NCI-H146 treated with DMSO at 0.1 percent for 48 hours (cell line): ENCODE measurements around the gene CEP68.
A peak's percentile ranks its signal among the peaks of the same experiment; 100 is the strongest.
"Not testable (repeated sequence)": the region's sequence is repeated elsewhere in the genome, so short reads cannot be mapped to it uniquely, and the experiment has no call there.

Experiments
- DNase-seq: peaks from one replicate; lab custom pipeline; 2025; ENCODE audit not compliant: unreplicated experiment; lab: John Stamatoyannopoulos, UW

The CEP68 gene

GRCh38 chr2:65125457-65125856 lies 69.2 kb downstream of the CEP68 start:
- not testable (repeated sequence) for DNase-seq

DNA sequence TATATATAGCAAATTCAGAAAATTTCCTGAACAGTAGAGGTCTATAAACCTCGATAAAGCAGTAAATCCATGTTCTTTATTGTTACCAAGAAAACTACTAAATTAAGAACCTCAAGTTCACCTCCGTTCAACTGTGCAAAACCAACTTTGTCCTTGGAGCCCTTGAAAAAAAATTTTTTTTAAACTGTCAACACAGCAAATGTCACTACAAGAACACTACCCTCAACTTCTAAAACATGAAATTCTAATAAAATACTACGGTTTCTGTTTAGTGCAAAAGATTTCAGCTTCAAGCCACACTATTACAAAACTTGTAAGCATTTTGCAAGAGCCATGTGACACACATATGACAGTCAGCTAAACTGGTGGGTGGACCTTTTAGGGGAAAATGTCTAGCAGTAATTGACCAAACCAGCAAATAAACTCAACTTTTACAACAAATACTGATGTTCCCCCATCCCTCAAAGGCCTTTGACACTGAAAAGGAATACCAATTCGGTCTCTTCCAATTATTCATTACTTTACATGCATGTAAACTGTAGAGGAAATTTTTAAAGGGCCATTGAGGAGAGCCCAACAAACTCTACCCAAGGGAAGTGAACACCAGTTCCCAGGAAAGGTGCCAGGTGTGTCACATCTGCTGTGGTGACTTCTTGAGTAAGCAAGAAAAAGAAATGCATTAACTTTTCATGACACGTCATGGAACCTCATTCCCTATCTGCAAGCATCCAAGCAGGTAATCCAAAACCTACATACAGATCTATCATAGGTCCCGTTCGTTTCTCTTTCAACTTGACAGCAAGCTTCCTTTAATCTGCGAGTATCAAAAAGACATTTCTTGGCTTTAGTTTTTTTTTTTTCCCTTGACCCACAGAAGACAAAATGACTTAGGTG lies 72.3 kb downstream of the CEP68 start:
- no peak for DNase-seq

GRCh38 chr2:65129286-65129825 lies 73.1 kb downstream of the CEP68 start:
- DNase-seq: no peak

DNA sequence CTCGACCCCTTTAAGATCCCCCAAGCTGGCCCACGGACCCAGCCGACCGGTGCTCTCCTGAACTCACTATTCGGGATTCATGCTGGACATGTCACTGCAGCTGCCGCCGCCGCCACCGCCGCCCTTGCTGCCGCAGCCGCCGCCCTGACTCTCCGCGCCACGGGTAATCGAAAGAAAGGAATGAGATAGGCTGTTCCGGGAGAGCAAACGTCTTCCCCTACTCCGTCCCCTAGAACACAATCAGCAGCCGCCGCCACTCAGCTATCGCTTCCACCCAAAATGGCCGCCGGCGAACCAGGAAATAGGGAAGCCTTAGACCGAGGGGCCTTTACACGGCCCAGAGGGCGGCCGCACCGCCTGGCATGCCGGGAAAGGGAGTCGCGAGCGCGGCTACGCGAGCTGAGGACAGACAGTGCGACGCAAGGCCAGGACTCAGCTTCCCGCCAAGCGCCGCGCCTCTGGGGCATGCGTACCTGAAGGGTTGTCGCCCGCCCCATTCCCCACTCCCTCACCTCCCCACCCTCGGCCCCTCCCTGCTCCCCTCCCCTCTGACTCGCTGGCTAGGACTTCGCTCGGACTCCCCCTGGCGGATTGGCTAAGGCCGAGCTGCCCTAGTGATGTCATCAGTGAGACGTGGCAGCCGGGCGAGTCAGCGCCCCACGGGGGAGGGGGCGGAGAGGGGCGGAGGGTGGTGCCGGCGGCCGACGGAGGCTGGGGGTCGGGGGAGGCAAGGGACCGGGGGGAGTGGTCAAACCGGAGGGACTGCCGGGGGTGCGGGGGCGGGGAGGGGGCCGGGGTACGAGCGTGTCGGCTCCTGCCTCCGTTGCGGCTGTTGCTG lies 73.8 kb downstream of the CEP68 start, which contains the start of gene RAB1A:
Gene RAB1A, minus strand, starts transcription at position 281 of the 838 bp plus-strand sequence. Its CDS starts 191 bp downstream, at position 90.
- DNase-seq: peak; percentile 97

DNA sequence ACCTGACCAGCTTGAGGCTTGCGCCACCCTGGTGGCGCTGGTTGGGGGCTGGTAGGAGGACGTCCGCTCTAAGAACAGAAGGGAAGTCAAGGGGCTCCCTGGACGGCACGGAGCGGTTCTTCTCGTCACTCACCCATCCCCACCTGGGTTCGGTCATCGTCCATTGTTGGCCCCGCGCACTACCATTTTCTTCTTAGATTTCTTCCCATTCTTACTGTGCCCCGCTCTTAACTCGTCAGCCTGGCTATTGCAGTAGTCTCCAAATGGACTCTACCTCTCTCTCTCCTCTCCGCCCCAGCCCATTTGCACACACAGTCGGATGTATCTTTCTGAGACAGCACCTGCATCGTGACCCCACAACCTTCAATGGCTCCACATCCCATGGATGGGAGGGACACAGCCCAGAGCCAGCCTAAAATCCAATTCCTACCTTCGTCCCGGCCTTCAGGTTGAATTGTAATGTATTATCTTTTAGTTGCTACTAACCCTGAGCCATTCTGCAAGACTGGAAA lies 74.5 kb downstream of the CEP68 start:
- no peak for DNase-seq

GRCh38 chr2:65132930-65133329 lies 76.7 kb downstream of the CEP68 start:
- not testable (repeated sequence) for DNase-seq

DNA sequence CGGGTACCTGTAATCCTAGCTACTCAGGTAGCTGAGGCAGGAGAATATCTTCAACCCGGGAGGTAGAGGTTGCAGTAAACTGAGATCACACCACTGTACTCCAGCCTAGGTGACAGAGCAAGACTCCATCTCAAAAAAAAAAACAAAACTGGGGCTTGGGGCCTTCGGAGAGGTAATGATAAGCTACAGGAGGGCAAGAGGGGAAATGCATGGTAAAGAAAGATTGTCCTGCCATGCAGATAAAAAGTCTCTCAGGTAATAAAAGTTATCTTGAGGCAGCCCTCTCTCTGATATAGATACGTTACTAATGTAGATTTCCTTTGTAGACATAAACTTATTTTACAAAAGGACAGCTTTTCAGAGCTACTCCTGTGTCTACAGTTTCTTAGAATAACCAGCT lies 77.4 kb downstream of the CEP68 start:
- DNase-seq: no peak

DNA sequence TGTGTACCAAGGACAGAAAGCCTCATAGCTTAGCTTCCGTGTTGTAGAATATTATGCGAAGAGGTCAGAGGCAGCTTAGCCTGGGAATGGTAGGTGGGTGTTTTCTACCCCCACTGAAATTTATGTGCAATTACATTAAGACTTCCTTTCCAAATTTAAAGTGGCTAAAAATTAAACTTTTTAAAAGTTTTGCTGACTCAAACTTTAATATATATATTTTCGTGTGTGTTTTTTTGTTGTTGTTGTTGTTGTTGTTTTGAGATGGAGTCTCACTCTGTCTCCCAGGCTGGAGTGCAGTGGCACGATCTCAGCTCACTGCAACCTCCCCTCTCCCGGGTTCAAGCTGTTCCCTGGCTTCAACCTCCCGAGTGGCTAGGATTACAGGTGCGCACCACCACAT lies 77.9 kb downstream of the CEP68 start:
- no peak for DNase-seq

DNA sequence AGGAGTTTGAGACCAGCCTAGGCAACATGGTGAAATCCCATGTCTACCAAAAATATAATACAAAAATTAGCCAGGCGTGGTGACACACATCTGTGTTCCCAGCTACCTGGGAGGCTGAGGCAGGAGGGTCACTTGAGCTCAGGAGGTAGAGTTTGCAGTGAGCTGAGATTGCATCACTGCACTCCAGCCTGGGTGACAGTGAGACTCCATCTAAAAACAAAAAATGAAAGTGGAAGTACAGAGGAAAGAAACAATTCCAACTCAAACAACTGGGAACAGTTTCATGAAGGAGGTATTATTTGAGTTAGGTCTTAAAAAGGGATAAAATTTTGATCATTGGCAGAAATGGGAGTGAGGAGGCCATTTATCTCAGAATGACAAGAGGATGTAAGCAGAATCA lies 80.0 kb downstream of the CEP68 start:
- no peak for DNase-seq
